Nephron progenitor cell (in vitro differentiated cells): ENCODE measurements around the gene CHST13.

Source experiments
- DNase-seq: peaks from one replicate; pipeline ENCODE4 v3.0.0; 2021
- H3K27ac Mint-ChIP-seq: 2 replicates; pipeline ENCODE4 v1.8.0; 2021; ENCODE audit warnings: mild to moderate bottlenecking, moderate library complexity, mixed read lengths
- H3K27me3 Mint-ChIP-seq: 2 replicates; pipeline ENCODE4 v1.8.0; 2021; ENCODE audit warnings: mild to moderate bottlenecking, low read depth, mixed read lengths; ENCODE audit not compliant: poor library complexity
- H3K36me3 Mint-ChIP-seq: 2 replicates; pipeline ENCODE4 v1.8.0; 2021; ENCODE audit warnings: low read depth, mixed read lengths
- H3K4me1 Mint-ChIP-seq: 2 replicates; pipeline ENCODE4 v1.8.0; 2021; ENCODE audit warnings: mixed read lengths
- H3K4me3 Mint-ChIP-seq: 2 replicates; pipeline ENCODE4 v1.8.0; 2021; ENCODE audit warnings: mild to moderate bottlenecking, moderate library complexity, mixed read lengths
- H3K9me3 Mint-ChIP-seq: 2 replicates; pipeline ENCODE4 v1.8.0; 2021; ENCODE audit warnings: mild to moderate bottlenecking, moderate library complexity, mixed read lengths
- CTCF ChIP-seq: fragments of 200-600 bp; sonication (generic); IDR thresholded peaks from 2 replicates; pipeline ENCODE4 v1.5.0; 2021; ENCODE audit warnings: antibody characterized with exemption

Gene CHST13

GRCh38 chr3:126500016-126500415 is 23.9 kb upstream of the CHST13 start:
- H3K36me3 Mint-ChIP-seq = no peaks in the 10 kb centered on the region
- H3K27me3 Mint-ChIP-seq = peaks cover 12% of the 10 kb centered on the region
- no peaks in the 10 kb centered on the region for H3K9me3 Mint-ChIP-seq
- H3K4me3 Mint-ChIP-seq = no peak overlapping the region
- no peak for TF ChIP-seq CTCF
- no peak overlapping the region for H3K27ac Mint-ChIP-seq
- H3K4me1 Mint-ChIP-seq = peaks cover 15% of the 10 kb centered on the region
- no peak for DNase-seq

- no peaks in the 10 kb centered on the region for H3K36me3 Mint-ChIP-seq
- no peak overlapping the region for H3K4me3 Mint-ChIP-seq
- H3K9me3 Mint-ChIP-seq = no peaks in the 10 kb centered on the region
- DNase-seq = no peak
- TF ChIP-seq CTCF = no peak
- H3K27me3 Mint-ChIP-seq = peaks cover 13% of the 10 kb centered on the region
- H3K27ac Mint-ChIP-seq = no peak overlapping the region
- peaks cover 17% of the 10 kb centered on the region for H3K4me1 Mint-ChIP-seq
Observed at GRCh38 chr3:126501054-126501453, 22.9 kb upstream of the CHST13 start.

GRCh38 chr3:126501736-126502135 is 22.2 kb upstream of the CHST13 start:
- Mint-ChIP-seq H3K27me3 (peaks cover 13% of the 10 kb centered on the region), H3K36me3 (no peaks in the 10 kb centered on the region), H3K4me1 (peaks cover 16% of the 10 kb centered on the region), H3K4me3 (no peak overlapping the region), H3K9me3 (no peaks in the 10 kb centered on the region), H3K27ac (no peak overlapping the region)
- no peak for DNase-seq
- no peak for TF ChIP-seq CTCF

- H3K9me3 Mint-ChIP-seq = no peaks in the 10 kb centered on the region
Observed at GRCh38 chr3:126502656-126503055, 21.3 kb upstream of the CHST13 start.

GRCh38 chr3:126503701-126504100 is 20.3 kb upstream of the CHST13 start:
- no peak for TF ChIP-seq CTCF
- Mint-ChIP-seq H3K4me3 (no peak overlapping the region), H3K27ac (no peak overlapping the region), H3K27me3 (peaks cover 13% of the 10 kb centered on the region), H3K4me1 (peaks cover 7% of the 10 kb centered on the region), H3K9me3 (no peaks in the 10 kb centered on the region), H3K36me3 (no peaks in the 10 kb centered on the region)
- DNase-seq = no peak

More at GRCh38 chr3:126502656-126503055, 21.3 kb upstream of the CHST13 start:
- TF ChIP-seq CTCF = no peak
- Mint-ChIP-seq H3K4me3 (no peak overlapping the region), H3K27me3 (peaks cover 13% of the 10 kb centered on the region), H3K4me1 (peaks cover 9% of the 10 kb centered on the region), H3K27ac (no peak overlapping the region), H3K36me3 (no peaks in the 10 kb centered on the region)
- DNase-seq = no peak

GRCh38 chr3:126507886-126508285 is 16.1 kb upstream of the CHST13 start:
- Mint-ChIP-seq H3K36me3 (no peaks in the 10 kb centered on the region), H3K4me1 (peaks cover 10% of the 10 kb centered on the region), H3K27me3 (peaks cover 10% of the 10 kb centered on the region), H3K9me3 (no peaks in the 10 kb centered on the region), H3K4me3 (no peak overlapping the region), H3K27ac (no peak overlapping the region)
- TF ChIP-seq CTCF = no peak
- no peak for DNase-seq
